ENCODE measurements around the gene OPCML. TPM values are rescaled to one million over a fixed set of nuclear protein-coding genes. Genes with fewer than 3 reads are reported as not detected.

OPCML gene
- total and polyA plus RNA-seq, 2 donors (not counting 1 experiment from before 2014, with no cell fraction given), result 0.99 to 2.8 TPM

- H3K27ac ChIP-seq (ENCODE audit: insufficient read depth, low read length), result no peak overlapping the region
- H3K4me3 ChIP-seq (replicated peaks in 1 of 4; ENCODE audit: control extremely low read depth in 1 of 4, insufficient read depth in 1 of 4, low read depth in 3 of 4, low read length in 4 of 4), result no peak overlapping the region
- no peaks in the 10 kb centered on the region for H3K4me1 ChIP-seq (ENCODE audit: control insufficient read depth, extremely low read depth, insufficient read depth, low read length)
- DNase-seq (ENCODE audit: low read depth in 2 of 2), result peak; percentile 3 to 56
- H3K9ac ChIP-seq (ENCODE audit: insufficient read depth, low read length), result no peak overlapping the region
- no peak overlapping the region for H2AFZ ChIP-seq (ENCODE audit: low read length)
- no peaks in the 10 kb centered on the region for H3K9me3 ChIP-seq (ENCODE audit: control insufficient read depth, insufficient read depth, low read depth, low read length)
- no peaks in the 10 kb centered on the region for H3K27me3 ChIP-seq (ENCODE audit: control insufficient read depth, insufficient read depth, low read length)
- H3K4me2 ChIP-seq (ENCODE audit: extremely low read depth, insufficient read depth, low read length), result no peak overlapping the region
- no peaks in the 10 kb centered on the region for H3K36me3 ChIP-seq (ENCODE audit: control insufficient read depth, insufficient read depth, low read length)
- H4K20me1 ChIP-seq (ENCODE audit: control insufficient read depth, extremely low read depth, insufficient read depth, low read length), result no peaks in the 10 kb centered on the region
- H3K79me2 ChIP-seq (ENCODE audit: control insufficient read depth, insufficient read depth, low read length), result no peaks in the 10 kb centered on the region
- TF ChIP-seq CTCF (conservative IDR thresholded peaks at IDR 0.05 in 1 of 2, IDR thresholded peaks at IDR 0.05 in 1 of 2; ENCODE audit: low read depth in 1 of 2, low read length in 2 of 2), result no peak
- no peak for TF ChIP-seq EZH2 (IDR thresholded peaks at IDR 0.05; ENCODE audit: low read length, missing control alignments)
These were observed 817.4 kb downstream of the OPCML start for GRCh38 chr11:132714859-132715440.

- no peak overlapping the region for H3K4me3 ChIP-seq (replicated peaks in 1 of 4; ENCODE audit: control extremely low read depth in 1 of 4, insufficient read depth in 1 of 4, low read depth in 3 of 4, low read length in 4 of 4)
These were observed 819.8 kb downstream of the OPCML start for GRCh38 chr11:132712466-132712865.

GRCh38 chr11:132704781-132705375 is 827.4 kb downstream of the OPCML start:
- DNase-seq (ENCODE audit: low read depth in 2 of 2), result no peak
- Histone ChIP-seq H3K9ac (ENCODE audit: insufficient read depth, low read length) (no peak overlapping the region), H3K27me3 (ENCODE audit: control insufficient read depth, insufficient read depth, low read length) (no peaks in the 10 kb centered on the region), H2AFZ (ENCODE audit: low read length) (no peak overlapping the region), H4K20me1 (ENCODE audit: control insufficient read depth, extremely low read depth, insufficient read depth, low read length) (no peaks in the 10 kb centered on the region), H3K79me2 (ENCODE audit: control insufficient read depth, insufficient read depth, low read length) (no peaks in the 10 kb centered on the region), H3K36me3 (ENCODE audit: control insufficient read depth, insufficient read depth, low read length) (no peaks in the 10 kb centered on the region), H3K4me2 (ENCODE audit: extremely low read depth, insufficient read depth, low read length) (no peak overlapping the region), H3K27ac (ENCODE audit: insufficient read depth, low read length) (no peak overlapping the region), H3K4me3 (replicated peaks in 1 of 4; ENCODE audit: control extremely low read depth in 1 of 4, insufficient read depth in 1 of 4, low read depth in 3 of 4, low read length in 4 of 4) (no peak overlapping the region), H3K9me3 (ENCODE audit: control insufficient read depth, insufficient read depth, low read depth, low read length) (no peaks in the 10 kb centered on the region), H3K4me1 (ENCODE audit: control insufficient read depth, extremely low read depth, insufficient read depth, low read length) (no peaks in the 10 kb centered on the region)
- TF ChIP-seq EZH2 (IDR thresholded peaks at IDR 0.05; ENCODE audit: low read length, missing control alignments) (no peak), CTCF (conservative IDR thresholded peaks at IDR 0.05 in 1 of 2, IDR thresholded peaks at IDR 0.05 in 1 of 2; ENCODE audit: low read depth in 1 of 2, low read length in 2 of 2) (no peak)

More at GRCh38 chr11:132712466-132712865, 819.8 kb downstream of the OPCML start:
- Histone ChIP-seq H3K4me2 (ENCODE audit: extremely low read depth, insufficient read depth, low read length) (no peak overlapping the region), H3K27ac (ENCODE audit: insufficient read depth, low read length) (no peak overlapping the region), H2AFZ (ENCODE audit: low read length) (no peak overlapping the region), H3K36me3 (ENCODE audit: control insufficient read depth, insufficient read depth, low read length) (no peaks in the 10 kb centered on the region), H3K4me1 (ENCODE audit: control insufficient read depth, extremely low read depth, insufficient read depth, low read length) (no peaks in the 10 kb centered on the region), H3K9me3 (ENCODE audit: control insufficient read depth, insufficient read depth, low read depth, low read length) (no peaks in the 10 kb centered on the region), H3K9ac (ENCODE audit: insufficient read depth, low read length) (no peak overlapping the region), H3K79me2 (ENCODE audit: control insufficient read depth, insufficient read depth, low read length) (no peaks in the 10 kb centered on the region), H3K27me3 (ENCODE audit: control insufficient read depth, insufficient read depth, low read length) (no peaks in the 10 kb centered on the region), H4K20me1 (ENCODE audit: control insufficient read depth, extremely low read depth, insufficient read depth, low read length) (no peaks in the 10 kb centered on the region)
- DNase-seq (ENCODE audit: low read depth in 2 of 2), result no peak
- TF ChIP-seq EZH2 (IDR thresholded peaks at IDR 0.05; ENCODE audit: low read length, missing control alignments) (no peak), CTCF (conservative IDR thresholded peaks at IDR 0.05 in 1 of 2, IDR thresholded peaks at IDR 0.05 in 1 of 2; ENCODE audit: low read depth in 1 of 2, low read length in 2 of 2) (no peak)
